Ovary (tissue), 9 donors: ENCODE data around the gene SPAAR. TPM values are rescaled to one million over a fixed set of nuclear protein-coding genes. Genes with fewer than 3 reads are reported as not detected.

Experiments used
- DNase-seq, 5 donors: peaks; one replicate each; pipeline ENCODE4 v3.0.0-alpha.2; 2019 to 2020
- H3K27ac ChIP-seq, 2 donors: fragments of 200-600 bp; one replicate each; pipeline versions ENCODE4 v1.5.1 to v1.8.0; 2019 to 2022
- H3K27me3 ChIP-seq: fragments of 200-600 bp; one replicate; pipeline ENCODE4 v1.8.0; 2022
- H3K36me3 ChIP-seq: fragments of 200-600 bp; sonication (generic); one replicate; pipeline ENCODE4 v1.5.1; 2019
- H3K4me1 ChIP-seq: one replicate; pipeline ENCODE4 v1.8.1; 2013; ENCODE audit warnings: mild to moderate bottlenecking, moderate library complexity; ENCODE audit not compliant: insufficient read depth
- H3K4me3 ChIP-seq: fragments of 200-600 bp; sonication (generic); one replicate; pipeline ENCODE4 v1.5.1; 2017
- H3K9me3 ChIP-seq, 2 donors: fragments of 200-600 bp in 1 of 2; sonication (generic) in 1 of 2; one replicate each; pipeline versions ENCODE4 v1.5.1 to v1.8.1; 2013 to 2019; ENCODE audit warnings: mild to moderate bottlenecking in 1 of 2, moderate library complexity in 1 of 2
- CTCF ChIP-seq, 3 donors: fragments of 450-650 bp in 2 of 3; fragments of 200-600 bp in 1 of 3; IDR thresholded peaks; one replicate each; pipeline versions ENCODE4 v1.5.1 to v1.8.0; 2016 to 2022; ENCODE audit warnings: antibody characterized with exemption in 3 of 3, mild to moderate bottlenecking in 1 of 3
- EP300 ChIP-seq: sonication (generic); formaldehyde crosslinking; IDR thresholded peaks from one replicate; pipeline ENCODE4 v1.6.1; 2017; ENCODE audit warnings: antibody characterized with exemption
- POLR2A ChIP-seq: fragments of 450-650 bp; IDR thresholded peaks from one replicate; pipeline ENCODE4 v1.6.1; 2017; ENCODE audit warnings: antibody characterized with exemption, mild to moderate bottlenecking, moderate library complexity
- WGBS, 3 donors: extraction: QIAGEN DNeasy Blood & Tissue Kit in 1 of 3; methylation state at CpG; one replicate each; pipeline versions ENCODE4 v1.1.5 to v1.1.7; 2013 to 2017; 5-methylcytosine and 5-hydroxymethylcytosine counted together
- intact Hi-C, 4 donors: fragments of 100-400 bp; cut with DNase I; formaldehyde crosslinking; loops; one replicate each; pipeline versions ENCODE4 v1.11.0 to v1.15.1; 2022 to 2023
- polyA plus RNA-seq, 2 donors: library from polyadenylated mRNA; stranded (reverse); fragments of 200-250 nt in 1 of 2; fragments of 350-450 nt in 1 of 2; fragmentation: Illumina TruSeq in 1 of 2; extraction: RNeasy Lipid Tissue Mini Kit (QIAGEN cat#74804) in 1 of 2; gene quantifications; one replicate each; pipeline ENCODE4 v1.2.3, GENCODE V29; 2013 to 2014
- total RNA-seq, 7 donors: library from RNA; depleted of rRNA in 2 of 7; stranded (reverse); fragments of >200 nt in 2 of 7; fragmentation: NEBNext Ultra II Directional in 3 of 7; extraction: Animal tissue kit (Norgen Biotek cat#: 25700) in 3 of 7; gene quantifications; one replicate each; pipeline versions ENCODE4 v1.1.0 to v1.2.4, GENCODE V29; 2016 to 2023
- donor health status: DM: no; HTN: no; CAD: no; lungs with moderate emphysema.
- donor health status: DM: no; HTN: no; CAD: no.
- donor health status: Bipolar disorder and iron deficiency.
- donor health status: DM: yes; HTN: yes; CAD: no.
- donor health status: DM: no; HTN: no; CAD: no.
- donor health status: DM: yes; HTN: yes; CAD: no.

SPAAR gene
- total and polyA plus RNA-seq, 9 donors, result 0.33 to 5.4 (median 2.0) TPM

GRCh38 chr9:35951736-35952135 is 42.4 kb downstream of the SPAAR start:
- no peak for DNase-seq
- Histone ChIP-seq H3K4me1 (no peaks in the 10 kb centered on the region), H3K27me3 (no peaks in the 10 kb centered on the region), H3K4me3 (no peak overlapping the region), H3K9me3 (no peaks in the 10 kb centered on the region), H3K36me3 (no peaks in the 10 kb centered on the region), H3K27ac (no peak overlapping the region)
- intact Hi-C loops, result loop anchor here in 2 of 4 donors (5.0 to 10.0 kb wide), 2 partner anchors 56 to 223 kb away; no protein-coding TSS in a partner anchor
- TF ChIP-seq EP300, result no peak
- WGBS, 3 donors, result 53 to 58% (median 55%) methylated on average over 6 of the region's 6 CpGs

- Histone ChIP-seq H3K4me3 (no peak overlapping the region), H3K4me1 (no peaks in the 10 kb centered on the region), H3K27ac (no peak overlapping the region), H3K9me3 (no peaks in the 10 kb centered on the region), H3K36me3 (no peaks in the 10 kb centered on the region), H3K27me3 (no peaks in the 10 kb centered on the region)
- TF ChIP-seq POLR2A (no peak), EP300 (no peak), CTCF (IDR thresholded peaks at IDR 0.05) (no peak)
- intact Hi-C loops, result loop anchor here in 2 of 4 donors (5.0 to 10.0 kb wide), 2 partner anchors 55 to 222 kb away; no protein-coding TSS in a partner anchor
- WGBS, 3 donors, result 63 to 76% (median 74%) methylated on average over 6 of the region's 6 CpGs
- no peak for DNase-seq
Measured at GRCh38 chr9:35952526-35953191, 43.4 kb downstream of the SPAAR start.

- Histone ChIP-seq H3K4me1 (no peaks in the 10 kb centered on the region), H3K27ac (no peak overlapping the region), H3K9me3 (no peaks in the 10 kb centered on the region), H3K4me3 (no peak overlapping the region), H3K27me3 (no peaks in the 10 kb centered on the region), H3K36me3 (no peaks in the 10 kb centered on the region)
- peak in 2 of 5 donors; percentile 25 to 66 for DNase-seq
- no peak for TF ChIP-seq POLR2A
- no peak for TF ChIP-seq EP300
- peak; percentile 45 to 73 (median 65) for TF ChIP-seq CTCF (IDR thresholded peaks at IDR 0.05)
- 3 to 5% (median 3%) methylated on average over 6 of the region's 6 CpGs for WGBS, 3 donors
- intact Hi-C loops, result loop anchor here in 3 of 4 donors (5.0 to 10.0 kb wide), 3 partner anchors 52 to 372 kb away; no protein-coding TSS in a partner anchor
Measured at GRCh38 chr9:35954942-35955546, 45.8 kb downstream of the SPAAR start.

- Histone ChIP-seq H3K9me3 (no peaks in the 10 kb centered on the region), H3K27me3 (no peaks in the 10 kb centered on the region), H3K4me1 (no peaks in the 10 kb centered on the region), H3K36me3 (no peaks in the 10 kb centered on the region), H3K27ac (no peak overlapping the region), H3K4me3 (no peak overlapping the region)
- no peak for TF ChIP-seq EP300
- 80 to 86% (median 82%) methylated on average over 5 of the region's 5 CpGs for WGBS, 3 donors
- intact Hi-C loops, result loop anchor here in 3 of 4 donors (5.0 to 10.0 kb wide), 2 partner anchors 218 to 371 kb away; no protein-coding TSS in a partner anchor
- DNase-seq, result no peak
Measured at GRCh38 chr9:35956651-35957050, 47.4 kb downstream of the SPAAR start.

GRCh38 chr9:35958104-35958837 is 49.0 kb downstream of the SPAAR start, which contains the start of gene OR2S2:
TSS of gene OR2S2 (minus strand) at chr9:35958154. CDS start at chr9:35958098, 56 bp downstream.
- Histone ChIP-seq H3K4me1 (no peaks in the 10 kb centered on the region), H3K27ac (no peak within 1 kb of the TSS), H3K9me3 (no peaks in the 10 kb centered on the region), H3K36me3 (no peaks in the 10 kb centered on the region), H3K27me3 (no peaks in the 10 kb centered on the region), H3K4me3 (no peak within 1 kb of the TSS)
- DNase-seq, result no peak
- TF ChIP-seq CTCF (IDR thresholded peaks at IDR 0.05), result no peak
- TF ChIP-seq EP300, result no peak
- no peak for TF ChIP-seq POLR2A
- intact Hi-C loops, result loop anchor here in 3 of 4 donors (5.0 to 10.0 kb wide), 2 partner anchors 217 to 369 kb away; no protein-coding TSS in a partner anchor
- 85 to 88% (median 86%) methylated on average over 5 of the region's 5 CpGs for WGBS, 3 donors
